MCF 10A (cell line): ENCODE results near the gene ADGB. TPM values are rescaled to one million over a fixed set of nuclear protein-coding genes. Genes with fewer than 3 reads are reported as not detected.
"Not testable (repeated sequence)": the region's sequence is repeated elsewhere in the genome, so short reads cannot be mapped to it uniquely, and the experiment has no call there.

Experiments used
- BruUV-seq: library from RNA; stranded (reverse); fragments of 400-500 nt; replicated peaks from 2 replicates; lab custom pipeline; 2021; lab: Mats Ljungman, UMichigan
- CTCF ChIA-PET: fragments of 300-600 bp; sonication (Branson Sonifier 250); formaldehyde crosslinking; extraction: SDS; loops from one replicate; lab custom pipeline; 2021; ENCODE audit warnings: antibody characterized with exemption, inconsistent platforms; lab: Yijun Ruan, JAX
- POLR2A ChIA-PET: fragments of 300-600, 350-650 bp; sonication (Branson Sonifier 250); formaldehyde crosslinking; extraction: SDS; loops from one replicate; lab custom pipeline; 2020; ENCODE audit warnings: antibody characterized with exemption, inconsistent platforms; lab: Yijun Ruan, JAX
- DNase-seq: peaks from one replicate; pipeline ENCODE4 v3.0.0-alpha.2; 2018; ENCODE audit not compliant: unreplicated experiment
- H3K27ac Mint-ChIP-seq: one replicate; pipeline ENCODE4 v1.8.0; 2022; ENCODE audit warnings: mild to moderate bottlenecking, low read depth, mixed read lengths; ENCODE audit not compliant: unreplicated experiment
- H3K27me3 Mint-ChIP-seq: one replicate; pipeline ENCODE4 v1.8.0; 2022; ENCODE audit warnings: mixed read lengths; ENCODE audit not compliant: insufficient read depth, unreplicated experiment
- H3K36me3 Mint-ChIP-seq: one replicate; pipeline ENCODE4 v1.8.0; 2022; ENCODE audit warnings: mild to moderate bottlenecking, moderate library complexity, mixed read lengths; ENCODE audit not compliant: insufficient read depth, unreplicated experiment
- H3K4me1 Mint-ChIP-seq: one replicate; pipeline ENCODE4 v1.8.0; 2022; ENCODE audit warnings: mixed read lengths; ENCODE audit not compliant: insufficient read depth, unreplicated experiment
- H3K4me3 Mint-ChIP-seq: one replicate; pipeline ENCODE4 v1.8.0; 2022; ENCODE audit warnings: mild to moderate bottlenecking, moderate library complexity, mixed read lengths; ENCODE audit not compliant: unreplicated experiment
- H3K9me3 Mint-ChIP-seq: one replicate; pipeline ENCODE4 v1.8.0; 2022; ENCODE audit warnings: mixed read lengths; ENCODE audit not compliant: unreplicated experiment
- intact Hi-C: fragments of 100-400 bp; cut with micrococcal nuclease; formaldehyde crosslinking; loops from 2 replicates; pipeline ENCODE4 v1.14.1; 2022
- total RNA-seq: library from RNA; stranded (reverse); gene quantifications from 2 replicates; pipeline ENCODE4 v1.2.3, GENCODE V29; 2022
- TF ChIP-seq, protein P1 (sequence below): fragments of 200-600 bp; IDR thresholded peaks from one replicate; pipeline ENCODE4 v1.8.0; 2022; ENCODE audit warnings: antibody characterized with exemption, mild to moderate bottlenecking; ENCODE audit not compliant: unreplicated experiment

The ADGB gene
- total RNA-seq, 1 experiment from 2014 or later: not detected

DNA sequence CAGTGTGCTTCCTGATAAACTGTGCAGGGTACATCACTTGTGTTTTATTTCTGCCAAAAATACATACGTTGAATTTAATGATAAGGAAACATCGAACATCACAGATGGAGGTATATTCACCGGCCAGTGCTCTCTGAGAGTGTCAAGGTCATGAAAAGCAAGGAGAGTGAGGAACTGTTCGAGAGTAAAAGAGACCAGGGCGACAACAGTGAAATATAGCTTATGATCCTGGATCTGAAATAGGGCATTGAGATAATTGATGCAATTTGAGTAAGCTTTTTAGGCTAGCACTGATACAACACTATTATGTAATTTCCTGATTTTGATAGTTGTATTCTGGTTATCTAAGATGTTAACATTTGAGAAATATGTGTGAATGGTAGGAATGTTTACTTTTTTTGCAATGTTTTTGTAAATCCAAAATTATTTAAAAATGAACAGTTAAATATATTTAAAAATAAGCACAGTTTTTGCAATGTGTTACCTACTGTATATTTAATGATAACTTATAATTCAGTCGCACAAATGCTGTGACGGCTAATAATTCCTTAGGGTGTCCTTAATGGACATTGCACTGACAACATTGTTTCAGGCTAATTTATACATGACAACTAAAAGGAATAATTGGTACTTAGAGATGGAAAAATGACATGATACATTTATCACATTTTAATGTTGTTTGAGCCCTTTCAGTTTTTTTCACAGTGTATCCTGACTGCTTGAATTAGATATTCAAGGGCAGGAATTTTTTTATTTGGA lies 45.2 kb upstream of the ADGB start:
- DNase-seq: no peak
- intact Hi-C loops: no loop called here
- Mint-ChIP-seq H3K9me3 (no peaks in the 10 kb centered on the region), H3K27ac (peak overlapping the region; percentile 43), H3K4me1 (peaks cover 21% of the 10 kb centered on the region), H3K4me3 (no peak overlapping the region), H3K27me3 (no peaks in the 10 kb centered on the region), H3K36me3 (peaks cover 39% of the 10 kb centered on the region)
- ChIA-PET POLR2A (interaction anchor here (1.4 kb wide), 1 partner anchor 7 kb away, joined by 3 read pairs; no protein-coding TSS in a partner anchor), CTCF (interaction anchor here (1.1 kb wide), 1 partner anchor 11 kb away, joined by 5 read pairs; no protein-coding TSS in a partner anchor)
- TF ChIP-seq, protein P1, sequence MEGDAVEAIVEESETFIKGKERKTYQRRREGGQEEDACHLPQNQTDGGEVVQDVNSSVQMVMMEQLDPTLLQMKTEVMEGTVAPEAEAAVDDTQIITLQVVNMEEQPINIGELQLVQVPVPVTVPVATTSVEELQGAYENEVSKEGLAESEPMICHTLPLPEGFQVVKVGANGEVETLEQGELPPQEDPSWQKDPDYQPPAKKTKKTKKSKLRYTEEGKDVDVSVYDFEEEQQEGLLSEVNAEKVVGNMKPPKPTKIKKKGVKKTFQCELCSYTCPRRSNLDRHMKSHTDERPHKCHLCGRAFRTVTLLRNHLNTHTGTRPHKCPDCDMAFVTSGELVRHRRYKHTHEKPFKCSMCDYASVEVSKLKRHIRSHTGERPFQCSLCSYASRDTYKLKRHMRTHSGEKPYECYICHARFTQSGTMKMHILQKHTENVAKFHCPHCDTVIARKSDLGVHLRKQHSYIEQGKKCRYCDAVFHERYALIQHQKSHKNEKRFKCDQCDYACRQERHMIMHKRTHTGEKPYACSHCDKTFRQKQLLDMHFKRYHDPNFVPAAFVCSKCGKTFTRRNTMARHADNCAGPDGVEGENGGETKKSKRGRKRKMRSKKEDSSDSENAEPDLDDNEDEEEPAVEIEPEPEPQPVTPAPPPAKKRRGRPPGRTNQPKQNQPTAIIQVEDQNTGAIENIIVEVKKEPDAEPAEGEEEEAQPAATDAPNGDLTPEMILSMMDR: no peak
- no TSS peak for BruUV-seq

DNA sequence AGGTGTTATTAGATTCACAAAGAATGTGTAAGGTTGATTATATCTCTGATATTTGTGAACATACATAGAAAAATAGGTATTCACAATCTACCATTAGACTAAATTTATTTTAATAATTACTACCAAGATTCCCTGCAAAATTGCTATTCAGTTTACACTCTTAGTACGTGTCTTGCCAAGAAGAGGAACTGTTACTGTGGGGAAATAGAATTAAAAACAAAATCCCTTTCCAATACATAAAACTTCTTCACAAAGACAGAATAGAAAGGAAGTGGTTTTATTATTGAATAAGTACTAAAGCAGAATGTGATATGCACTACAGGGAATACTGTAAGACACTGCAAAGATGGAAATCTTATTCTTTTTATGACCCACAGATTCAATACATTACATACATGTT lies 38.2 kb upstream of the ADGB start:
- no peak overlapping the region for H3K4me3 Mint-ChIP-seq
- CTCF ChIA-PET: no interaction called here
- no peak for DNase-seq
- POLR2A ChIA-PET: interaction anchor here (0.7 kb wide), 1 partner anchor 15 kb away, joined by 3 read pairs; no protein-coding TSS in a partner anchor
- no TSS peak for BruUV-seq
- no peaks in the 10 kb centered on the region for H3K4me1 Mint-ChIP-seq
- no peak overlapping the region for H3K27ac Mint-ChIP-seq
- no peaks in the 10 kb centered on the region for H3K36me3 Mint-ChIP-seq
- H3K27me3 Mint-ChIP-seq: no peaks in the 10 kb centered on the region
- intact Hi-C loops: no loop called here
- TF ChIP-seq, protein P1: no peak
- no peaks in the 10 kb centered on the region for H3K9me3 Mint-ChIP-seq

DNA sequence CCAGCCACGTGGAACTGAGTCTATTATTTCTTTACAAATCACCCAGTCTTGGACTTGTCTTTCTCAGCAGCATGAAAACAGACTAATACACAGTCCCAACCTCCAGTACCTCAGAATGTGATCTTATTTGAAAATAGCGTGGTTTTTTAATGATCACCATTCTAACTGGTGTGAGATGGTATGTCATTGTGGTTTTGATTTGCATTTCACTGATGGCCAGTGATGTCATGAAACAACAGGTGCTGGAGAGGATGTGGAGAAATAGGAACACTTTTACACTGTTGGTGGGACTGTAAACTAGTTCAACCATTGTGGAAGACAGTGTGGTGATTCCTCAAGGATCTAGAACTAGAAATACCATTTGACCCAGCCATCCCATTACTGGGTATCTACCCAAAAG lies 32.1 kb upstream of the ADGB start:
- H3K9me3 Mint-ChIP-seq, BruUV-seq, H3K4me1 Mint-ChIP-seq, CTCF ChIA-PET, intact Hi-C loops, H3K36me3 Mint-ChIP-seq, POLR2A ChIA-PET, H3K4me3 Mint-ChIP-seq, DNase-seq, H3K27me3 Mint-ChIP-seq, H3K27ac Mint-ChIP-seq: not testable (repeated sequence)

DNA sequence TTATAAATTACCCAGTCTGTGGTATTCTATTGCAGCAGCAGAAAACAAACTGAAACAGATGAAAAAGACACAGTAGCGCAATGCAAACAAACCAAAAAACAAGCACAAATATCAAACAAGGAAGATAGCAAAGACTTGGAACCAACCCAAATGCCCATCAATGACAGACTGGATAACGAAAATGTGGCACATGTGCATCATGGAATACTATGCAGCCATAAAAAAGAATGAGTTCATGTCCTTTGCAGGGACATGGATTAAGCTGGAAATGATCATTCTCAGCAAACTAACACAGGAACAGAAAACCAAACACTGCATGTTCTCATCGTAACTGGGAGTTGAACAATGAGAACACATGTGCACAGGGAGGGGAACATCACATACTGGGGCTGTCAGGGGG lies 30.2 kb upstream of the ADGB start:
- H3K36me3 Mint-ChIP-seq, POLR2A ChIA-PET, BruUV-seq, H3K4me1 Mint-ChIP-seq, H3K27me3 Mint-ChIP-seq, H3K27ac Mint-ChIP-seq, intact Hi-C loops, DNase-seq, H3K9me3 Mint-ChIP-seq, CTCF ChIA-PET, H3K4me3 Mint-ChIP-seq: not testable (repeated sequence)

DNA sequence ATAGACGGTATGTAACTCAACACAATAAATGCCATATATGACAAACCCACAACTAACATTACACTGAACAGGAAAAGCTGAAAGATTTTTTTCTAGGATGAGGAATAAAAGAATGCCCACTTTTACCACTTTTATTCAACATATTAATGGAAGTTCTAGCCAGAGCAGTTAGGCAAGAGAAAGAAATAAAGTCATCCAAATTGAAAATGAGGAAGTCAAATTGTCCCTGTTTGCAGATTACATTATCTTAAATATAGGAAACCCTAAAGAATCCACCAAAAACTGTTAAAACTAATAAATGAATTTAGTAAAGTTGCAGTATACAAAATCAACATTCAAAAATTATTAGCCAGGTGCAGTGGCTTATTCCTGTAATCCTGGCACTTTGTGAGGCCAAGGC lies 24.6 kb upstream of the ADGB start:
- POLR2A ChIA-PET: no interaction called here

More for the DNA sequence above, 24.6 kb upstream of the ADGB start:
- intact Hi-C loops: no loop called here
- CTCF ChIA-PET: no interaction called here
- no peak for DNase-seq
- TF ChIP-seq, protein P1: no peak
- Mint-ChIP-seq H3K4me1 (no peaks in the 10 kb centered on the region), H3K9me3 (no peaks in the 10 kb centered on the region), H3K36me3 (no peaks in the 10 kb centered on the region), H3K27me3 (no peaks in the 10 kb centered on the region), H3K27ac (no peak overlapping the region), H3K4me3 (no peak overlapping the region)
- BruUV-seq: no TSS peak
